GM18508 (cell line): ENCODE data around the gene PCBD1.

Source experiments
- ATAC-seq: cut with Tn5 transposase; IDR thresholded peaks from one replicate; pipeline ENCODE4 v1.9.1; 2021; ENCODE audit warnings: moderate number of reproducible peaks; ENCODE audit not compliant: insufficient read depth, unreplicated experiment

Gene PCBD1

GRCh38 chr10:70840836-70841235, 47.5 kb downstream of the PCBD1 start:
- ATAC-seq = no peak

- ATAC-seq = no peak
These were observed 50.0 kb downstream of the PCBD1 start for GRCh38 chr10:70838270-70838805.

GRCh38 chr10:70837660-70838059, 50.7 kb downstream of the PCBD1 start:
- ATAC-seq = no peak

GRCh38 chr10:70836319-70836718, 52.0 kb downstream of the PCBD1 start:
- no peak for ATAC-seq

GRCh38 chr10:70834441-70835151, 53.8 kb downstream of the PCBD1 start:
- ATAC-seq = no peak

GRCh38 chr10:70834021-70834420, 54.3 kb downstream of the PCBD1 start:
- ATAC-seq = no peak

GRCh38 chr10:70833601-70834000, 54.8 kb downstream of the PCBD1 start:
- no peak for ATAC-seq
